Spleen (tissue), 11 donors: ENCODE measurements around the gene GSN. TPM values are rescaled to one million over a fixed set of nuclear protein-coding genes. Genes with fewer than 3 reads are reported as not detected.

ENCODE experiments used
- DNase-seq: peaks from one replicate; pipeline ENCODE4 v3.0.0-alpha.2; 2020
- H3K27ac ChIP-seq, 8 donors: fragments of 200-600 bp; sonication (generic) in 7 of 8; 1 replicate in 4 of 8; 2 replicates in 4 of 8; pipeline versions ENCODE4 v1.5.0 to v1.8.0; 2016 to 2021; ENCODE audit warnings: inconsistent platforms in 4 of 8, mild to moderate bottlenecking in 4 of 8, moderate library complexity in 1 of 8
- H3K27me3 ChIP-seq, 7 donors: fragments of 200-600 bp; sonication (generic) in 6 of 7; replicated peaks in 1 of 7; 1 replicate in 4 of 7; 2 replicates in 3 of 7; pipeline versions ENCODE4 v1.5.0 to v1.8.0; 2016 to 2021; ENCODE audit warnings: inconsistent platforms in 3 of 7, mild to moderate bottlenecking in 1 of 7
- H3K36me3 ChIP-seq, 6 donors: fragments of 200-600 bp; sonication (generic) in 5 of 6; 1 replicate in 4 of 6; 2 replicates in 2 of 6; pipeline versions ENCODE4 v1.5.0 to v1.8.0; 2016 to 2021; ENCODE audit warnings: inconsistent platforms in 2 of 6
- H3K4me1 ChIP-seq, 6 donors: fragments of 200-600 bp; sonication (generic) in 5 of 6; 1 replicate in 3 of 6; 2 replicates in 3 of 6; pipeline versions ENCODE4 v1.5.0 to v1.8.0; 2016 to 2021; ENCODE audit warnings: inconsistent platforms in 3 of 6
- H3K4me3 ChIP-seq, 8 donors: fragments of 200-600 bp; sonication (generic) in 7 of 8; 1 replicate in 4 of 8; 2 replicates in 4 of 8; pipeline versions ENCODE4 v1.5.0 to v1.8.0; 2016 to 2021; ENCODE audit warnings: inconsistent platforms in 4 of 8, mild to moderate bottlenecking in 4 of 8, moderate library complexity in 2 of 8
- H3K9me3 ChIP-seq, 8 donors: fragments of 200-600 bp; sonication (generic) in 7 of 8; 1 replicate in 4 of 8; 2 replicates in 4 of 8; pipeline versions ENCODE4 v1.5.0 to v1.8.0; 2016 to 2021; ENCODE audit warnings: inconsistent platforms in 4 of 8
- POLR2A ChIP-seq, 3 donors: fragments of 450-650 bp; IDR thresholded peaks; one replicate each; pipeline ENCODE4 v1.5.1; 2017; ENCODE audit warnings: antibody characterized with exemption in 3 of 3, mild to moderate bottlenecking in 1 of 3
- POLR2AphosphoS5 ChIP-seq, 3 donors: sonication (generic); formaldehyde crosslinking; IDR thresholded peaks; one replicate each; pipeline ENCODE4 v1.5.1; 2017; ENCODE audit warnings: antibody characterized with exemption in 3 of 3
- WGBS, 5 donors: extraction: QIAGEN DNeasy Blood & Tissue Kit in 3 of 5; methylation state at CpG; one replicate each; pipeline versions ENCODE4 v1.1.5 to v1.1.7; 2013 to 2018; 5-methylcytosine and 5-hydroxymethylcytosine counted together
- intact Hi-C: fragments of 100-400 bp; cut with DNase I; formaldehyde crosslinking; loops from one replicate; pipeline ENCODE4 v1.15.0; 2023; ENCODE audit warnings: low total_unique reads
- polyA plus RNA-seq, 3 donors: library from polyadenylated mRNA; stranded (reverse); fragments of 200-250 nt; gene quantifications; one replicate each; pipeline ENCODE4 v1.2.1, GENCODE V29; 2013
- total RNA-seq, 7 donors: library from RNA; depleted of rRNA in 3 of 7; stranded (reverse); fragments of >200 nt in 3 of 7; fragmentation: NEBNext Ultra II Directional in 4 of 7; extraction: Animal tissue kit (Norgen Biotek cat#: 25700) in 4 of 7; gene quantifications; one replicate each; pipeline versions ENCODE4 v1.1.0 to v1.2.1, GENCODE V29; 2016 to 2021
- TF ChIP-seq, protein P1 (sequence below), 11 experiments: fragments of 200-600 bp in 7 of 11; fragments of 450-650 bp in 4 of 11; sonication (generic) in 4 of 11; IDR thresholded peaks in 8 of 11; conservative IDR thresholded peaks in 3 of 11; 1 replicate in 7 of 11; 2 replicates in 4 of 11; pipeline versions ENCODE4 v1.4.0 to v1.8.0; 2016 to 2021; ENCODE audit warnings: antibody characterized with exemption in 11 of 11, inconsistent platforms in 4 of 11, mild to moderate bottlenecking in 1 of 11
- donor health status: healthy with polysubstance abuse.
- donor health status: DM: no; HTN: no; CAD: no; lungs with moderate emphysema.
- donor health status: DM: no; HTN: no; CAD: no.
- donor health status: Bipolar disorder and iron deficiency.
- donor health status: healthy.
- donor health status: DM: no; HTN: no; CAD: no.
- donor health status: DM: yes; HTN: yes; CAD: no.

The GSN gene
- total and polyA plus RNA-seq, 10 donors: 115 to 432 (median 227) TPM

DNA sequence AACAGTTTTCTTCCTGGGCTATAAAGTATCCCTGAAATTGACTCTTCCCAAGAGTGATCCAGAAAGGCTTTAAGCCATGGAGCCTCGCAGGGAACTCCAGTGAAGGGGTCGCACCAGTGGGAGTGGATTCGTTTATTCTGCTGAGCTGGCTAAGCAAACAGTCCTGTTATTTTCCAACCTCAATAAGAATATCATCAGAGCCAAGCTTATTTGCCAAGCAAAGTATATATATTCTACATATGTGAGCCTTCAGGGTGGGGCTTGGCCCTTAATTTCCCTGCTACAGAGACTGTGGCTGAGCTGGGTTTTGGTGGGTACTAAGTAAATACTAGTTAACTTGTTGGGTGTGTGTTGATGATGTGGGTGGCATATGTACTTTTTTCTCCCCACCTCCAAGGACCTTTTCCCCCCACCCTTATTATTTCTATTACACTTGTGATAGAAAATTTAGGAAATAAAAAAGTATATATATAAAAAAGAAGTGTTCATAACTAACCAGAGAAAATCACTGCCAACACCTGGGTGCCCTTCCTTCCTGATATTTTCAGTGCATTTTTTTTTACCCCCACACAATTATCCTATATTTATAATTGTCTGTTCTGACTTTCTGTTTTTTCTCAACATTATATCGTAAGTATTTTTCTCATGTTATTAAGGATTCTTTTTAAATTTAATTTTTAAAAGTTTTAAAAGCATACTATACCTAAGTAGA, 5.3 kb downstream of the GSN start:
- H3K27me3 ChIP-seq: no peaks in the 10 kb centered on the region
- peaks cover 26 to 92% (median 50%) of the 10 kb centered on the region in 6 donors for H3K4me1 ChIP-seq
- intact Hi-C loops: no loop called here
- no peak for DNase-seq
- 66 to 79% (median 73%) methylated on average over 4 of the region's 4 CpGs for WGBS, 5 donors
- H3K36me3 ChIP-seq: peaks cover 0 to 10% (median 0%) of the 10 kb centered on the region in 6 donors
- H3K27ac ChIP-seq: peak overlapping the region in 3 of 8 donors; percentile 74 to 95 (median 79)
- H3K4me3 ChIP-seq: no peak overlapping the region
- no peaks in the 10 kb centered on the region for H3K9me3 ChIP-seq
- TF ChIP-seq POLR2AphosphoS5 (IDR thresholded peaks at IDR 0.05) (no peak), POLR2A (IDR thresholded peaks at IDR 0.05) (no peak)
- TF ChIP-seq, protein P1, sequence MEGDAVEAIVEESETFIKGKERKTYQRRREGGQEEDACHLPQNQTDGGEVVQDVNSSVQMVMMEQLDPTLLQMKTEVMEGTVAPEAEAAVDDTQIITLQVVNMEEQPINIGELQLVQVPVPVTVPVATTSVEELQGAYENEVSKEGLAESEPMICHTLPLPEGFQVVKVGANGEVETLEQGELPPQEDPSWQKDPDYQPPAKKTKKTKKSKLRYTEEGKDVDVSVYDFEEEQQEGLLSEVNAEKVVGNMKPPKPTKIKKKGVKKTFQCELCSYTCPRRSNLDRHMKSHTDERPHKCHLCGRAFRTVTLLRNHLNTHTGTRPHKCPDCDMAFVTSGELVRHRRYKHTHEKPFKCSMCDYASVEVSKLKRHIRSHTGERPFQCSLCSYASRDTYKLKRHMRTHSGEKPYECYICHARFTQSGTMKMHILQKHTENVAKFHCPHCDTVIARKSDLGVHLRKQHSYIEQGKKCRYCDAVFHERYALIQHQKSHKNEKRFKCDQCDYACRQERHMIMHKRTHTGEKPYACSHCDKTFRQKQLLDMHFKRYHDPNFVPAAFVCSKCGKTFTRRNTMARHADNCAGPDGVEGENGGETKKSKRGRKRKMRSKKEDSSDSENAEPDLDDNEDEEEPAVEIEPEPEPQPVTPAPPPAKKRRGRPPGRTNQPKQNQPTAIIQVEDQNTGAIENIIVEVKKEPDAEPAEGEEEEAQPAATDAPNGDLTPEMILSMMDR (IDR thresholded peaks at IDR 0.05 in 8 of 11, conservative IDR thresholded peaks at IDR 0.05 in 3 of 11): no peak

DNA sequence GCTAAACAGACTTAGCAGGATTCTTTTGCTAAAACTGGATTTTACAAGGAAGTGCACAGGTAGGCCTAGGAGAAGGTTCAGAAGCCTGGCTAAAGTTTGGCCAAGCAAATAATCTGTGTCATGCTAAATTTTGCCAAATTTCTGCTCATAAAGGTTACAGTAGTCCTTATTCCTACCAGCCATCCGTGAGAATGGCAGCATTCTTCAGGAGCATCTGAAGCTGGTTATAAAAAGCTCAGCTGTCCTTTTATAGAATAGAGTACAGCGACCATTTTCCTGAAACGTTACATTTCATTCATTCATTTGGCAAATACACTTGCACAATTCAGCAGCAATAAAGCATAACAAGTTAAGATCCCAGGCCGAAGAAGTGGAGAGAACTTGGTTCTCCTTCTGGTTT, 6.9 kb downstream of the GSN start:
- no peak overlapping the region for H3K4me3 ChIP-seq
- no peak for TF ChIP-seq POLR2A (IDR thresholded peaks at IDR 0.05)
- TF ChIP-seq, protein P1 (IDR thresholded peaks at IDR 0.05 in 8 of 11, conservative IDR thresholded peaks at IDR 0.05 in 3 of 11): no peak
- no peak for TF ChIP-seq POLR2AphosphoS5 (IDR thresholded peaks at IDR 0.05)
- intact Hi-C loops: no loop called here
- H3K4me1 ChIP-seq: peaks cover 20 to 92% (median 51%) of the 10 kb centered on the region in 6 donors
- H3K27ac ChIP-seq: no peak overlapping the region
- H3K27me3 ChIP-seq: no peaks in the 10 kb centered on the region
- WGBS, 5 donors: 75 to 90% (median 77%) methylated on average over 4 of the region's 4 CpGs
- H3K36me3 ChIP-seq: peaks cover 0 to 10% (median 0%) of the 10 kb centered on the region in 6 donors
- no peak for DNase-seq
- H3K9me3 ChIP-seq: no peaks in the 10 kb centered on the region

DNA sequence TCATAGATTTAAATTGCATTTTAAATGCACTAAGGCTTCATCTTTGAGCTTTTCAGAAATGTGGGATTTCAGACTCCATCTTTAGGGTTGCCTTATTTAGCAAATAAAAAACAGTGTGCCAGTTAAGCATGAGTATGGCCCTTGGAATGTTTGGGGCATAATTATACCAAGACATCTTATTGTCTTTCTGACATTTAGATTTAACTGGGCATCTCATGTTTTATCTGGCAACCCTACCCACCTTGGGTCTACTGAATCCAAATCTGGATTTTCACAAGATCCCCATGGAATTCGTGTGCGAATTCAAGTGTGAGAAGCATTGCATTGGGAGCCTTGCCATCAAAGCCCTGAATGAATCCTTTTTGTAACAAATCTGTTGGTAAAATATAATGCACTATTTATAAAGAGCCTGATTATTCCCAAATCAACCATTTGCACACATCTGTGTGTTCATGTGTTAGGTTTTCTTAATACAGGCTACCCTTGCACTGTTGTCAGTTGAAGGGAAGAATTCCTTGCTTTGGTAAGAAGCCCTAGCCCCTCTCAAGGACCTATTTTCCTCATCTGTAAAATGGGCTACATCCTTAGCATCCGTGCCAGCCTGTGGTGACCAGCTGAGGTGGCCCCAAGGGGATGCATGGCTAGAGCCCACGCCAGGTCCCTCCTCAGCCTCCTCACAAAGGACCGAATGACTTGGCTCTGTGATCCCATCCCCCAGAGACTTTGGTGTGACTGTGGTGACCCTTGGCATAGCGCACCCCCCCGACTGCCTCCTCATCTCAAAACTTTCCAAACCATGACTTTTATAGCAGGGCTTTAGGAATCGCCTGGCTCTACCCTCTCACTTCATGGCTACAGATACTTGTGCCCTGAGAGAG, 8.1 kb downstream of the GSN start:
- no peaks in the 10 kb centered on the region for H3K27me3 ChIP-seq
- intact Hi-C loops: no loop called here
- 76 to 81% (median 78%) methylated on average over 8 of the region's 8 CpGs for WGBS, 5 donors
- peaks cover 29 to 92% (median 50%) of the 10 kb centered on the region in 6 donors for H3K4me1 ChIP-seq
- peaks cover 0 to 10% (median 0%) of the 10 kb centered on the region in 6 donors for H3K36me3 ChIP-seq
- no peak for TF ChIP-seq POLR2A (IDR thresholded peaks at IDR 0.05)
- TF ChIP-seq, protein P1 (IDR thresholded peaks at IDR 0.05 in 8 of 11, conservative IDR thresholded peaks at IDR 0.05 in 3 of 11): no peak
- TF ChIP-seq POLR2AphosphoS5 (IDR thresholded peaks at IDR 0.05): no peak
- peak overlapping the region in 1 of 8 donors; percentile 90 for H3K27ac ChIP-seq
- H3K9me3 ChIP-seq: no peaks in the 10 kb centered on the region
- no peak overlapping the region for H3K4me3 ChIP-seq
- no peak for DNase-seq

DNA sequence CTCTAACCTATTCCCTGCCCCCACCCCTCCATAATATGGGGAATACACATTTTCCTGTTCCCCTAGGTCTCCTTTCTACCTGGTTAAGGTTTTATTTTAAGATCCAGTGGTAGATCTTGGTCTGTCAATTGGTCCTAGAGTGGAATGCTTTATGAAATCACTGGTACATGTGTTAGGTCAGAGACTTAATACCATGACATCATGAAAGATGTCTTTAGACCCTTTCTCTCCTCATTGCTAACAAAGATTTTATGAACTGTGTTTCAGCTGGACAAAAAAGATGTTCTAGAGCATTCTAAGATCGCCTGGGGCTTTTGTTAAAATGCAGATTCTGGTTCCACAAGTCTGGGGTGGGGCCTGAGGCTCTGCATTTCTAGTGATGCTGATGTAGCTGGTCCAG, 9.1 kb downstream of the GSN start:
- no peak for TF ChIP-seq POLR2A (IDR thresholded peaks at IDR 0.05)
- TF ChIP-seq, protein P1 (IDR thresholded peaks at IDR 0.05 in 8 of 11, conservative IDR thresholded peaks at IDR 0.05 in 3 of 11): no peak
- no peak for TF ChIP-seq POLR2AphosphoS5 (IDR thresholded peaks at IDR 0.05)
- 80 to 97% (median 93%) methylated on average over 1 of the region's 1 CpG for WGBS, 5 donors
- Histone ChIP-seq H3K4me1 (peaks cover 31 to 92% (median 52%) of the 10 kb centered on the region in 6 donors), H3K4me3 (no peak overlapping the region), H3K27me3 (no peaks in the 10 kb centered on the region), H3K36me3 (peaks cover 0 to 20% (median 0%) of the 10 kb centered on the region in 6 donors), H3K27ac (peak overlapping the region in 4 of 8 donors; percentile 88 to 95 (median 92)), H3K9me3 (no peaks in the 10 kb centered on the region)
- no peak for DNase-seq
- intact Hi-C loops: no loop called here
